ENCODE data around the gene DKC1. TPM values are rescaled to one million over a fixed set of nuclear protein-coding genes. Genes with fewer than 3 reads are reported as not detected.

Gene DKC1
- total RNA-seq, 1 experiment from 2014 or later = 158 TPM

DNA sequence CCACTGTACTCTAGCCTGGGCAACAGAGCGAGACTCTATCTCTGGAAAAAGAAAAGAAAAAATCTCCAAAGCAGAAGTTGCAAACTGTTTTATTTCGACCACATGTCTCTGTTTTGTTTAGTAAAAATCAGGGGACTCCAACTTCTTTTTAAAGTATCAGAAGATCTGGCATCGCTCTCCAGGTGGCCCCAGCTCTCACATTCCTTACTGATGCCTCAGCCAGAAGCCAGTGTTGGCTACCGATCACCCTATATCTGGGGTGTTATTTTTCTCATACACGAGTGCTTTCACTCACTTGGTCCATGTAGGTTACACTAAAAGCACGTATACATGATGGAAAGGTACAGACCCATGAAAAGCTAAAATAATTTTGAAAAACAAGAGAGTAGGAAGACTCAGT is 34.3 kb downstream of the DKC1 start:
- Histone ChIP-seq H3K4me1 (ENCODE audit: insufficient read depth, low read length, poor library complexity, severe bottlenecking) (peaks cover 10% of the 10 kb centered on the region), H3K27me3 (replicated peaks; ENCODE audit: insufficient read depth, low read depth, low read length, poor library complexity) (no peaks in the 10 kb centered on the region), H3K9me3 (ENCODE audit: low read depth, low read length, poor library complexity, severe bottlenecking) (no peaks in the 10 kb centered on the region), H3K27ac (ENCODE audit: low read depth, low read length, poor library complexity, severe bottlenecking) (no peak overlapping the region), H3K4me3 (ENCODE audit: low read depth, low read length, poor library complexity, severe bottlenecking) (no peak overlapping the region), H3K36me3 (ENCODE audit: insufficient read depth, low read length, poor library complexity, severe bottlenecking) (no peaks in the 10 kb centered on the region)
- BruUV-seq (replicated peaks) = no TSS peak
- no peak for DNase-seq (ENCODE audit: low spot score)
- intact Hi-C loops (cut with micrococcal nuclease; ENCODE audit: unreplicated experiment) = no loop called here
- no peak for TF ChIP-seq EZH2 (IDR thresholded peaks at IDR 0.05; ENCODE audit: borderline replicate concordance, low read depth, low read length, poor library complexity, severe bottlenecking)
- ChIA-PET CTCF (no interaction called here), POLR2A (ENCODE audit: low non-redundant PET) (no interaction called here)

DNA sequence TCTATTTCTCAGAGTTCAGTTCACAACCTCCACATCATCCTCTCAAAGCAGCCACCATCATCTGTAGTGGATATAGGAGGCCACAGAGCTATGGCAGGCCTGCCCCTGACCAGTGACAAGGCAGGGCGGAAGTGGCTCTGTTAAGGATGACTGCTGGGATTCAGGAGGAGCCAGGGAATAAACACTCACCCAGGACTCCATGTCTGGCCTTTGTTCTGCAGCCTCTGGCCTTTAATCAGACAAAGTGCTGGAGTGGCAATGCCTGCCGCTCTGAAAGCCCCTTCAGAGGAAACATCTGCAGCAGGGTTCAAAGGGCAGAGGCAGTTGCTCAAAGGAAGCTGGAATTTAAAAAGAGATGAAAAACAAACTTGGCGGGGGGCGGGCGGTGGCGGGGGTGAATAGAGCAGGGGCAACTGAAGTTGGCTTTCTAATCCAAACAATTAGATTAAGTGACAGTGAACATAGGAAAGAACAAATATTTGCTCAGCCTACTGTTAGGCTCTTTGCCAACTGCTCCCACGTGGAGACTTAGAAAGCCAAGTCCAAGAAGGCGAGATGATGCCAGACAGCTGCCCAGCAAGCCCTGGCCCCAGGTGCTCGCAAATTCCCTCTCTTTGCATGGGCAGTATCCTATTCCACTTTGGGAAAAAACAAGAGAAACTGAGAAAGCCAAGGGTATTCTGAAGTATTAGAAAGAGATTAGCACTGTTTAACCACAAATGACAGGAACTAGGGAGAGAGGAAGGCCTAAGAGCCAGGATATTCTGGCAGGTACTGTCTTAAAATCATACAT is 37.1 kb downstream of the DKC1 start:
- Histone ChIP-seq H3K9me3 (ENCODE audit: low read depth, low read length, poor library complexity, severe bottlenecking) (no peaks in the 10 kb centered on the region), H3K36me3 (ENCODE audit: insufficient read depth, low read length, poor library complexity, severe bottlenecking) (no peaks in the 10 kb centered on the region), H3K27ac (ENCODE audit: low read depth, low read length, poor library complexity, severe bottlenecking) (no peak overlapping the region), H3K27me3 (replicated peaks; ENCODE audit: insufficient read depth, low read depth, low read length, poor library complexity) (no peaks in the 10 kb centered on the region), H3K4me1 (ENCODE audit: insufficient read depth, low read length, poor library complexity, severe bottlenecking) (peaks cover 10% of the 10 kb centered on the region), H3K4me3 (ENCODE audit: low read depth, low read length, poor library complexity, severe bottlenecking) (no peak overlapping the region)
- BruUV-seq (replicated peaks) = no TSS peak
- ChIA-PET CTCF (no interaction called here), POLR2A (ENCODE audit: low non-redundant PET) (no interaction called here)
- intact Hi-C loops (cut with micrococcal nuclease; ENCODE audit: unreplicated experiment) = no loop called here
- DNase-seq (ENCODE audit: low spot score) = peak; percentile 5
- no peak for TF ChIP-seq EZH2 (IDR thresholded peaks at IDR 0.05; ENCODE audit: borderline replicate concordance, low read depth, low read length, poor library complexity, severe bottlenecking)
- TF ChIP-seq, protein P1, sequence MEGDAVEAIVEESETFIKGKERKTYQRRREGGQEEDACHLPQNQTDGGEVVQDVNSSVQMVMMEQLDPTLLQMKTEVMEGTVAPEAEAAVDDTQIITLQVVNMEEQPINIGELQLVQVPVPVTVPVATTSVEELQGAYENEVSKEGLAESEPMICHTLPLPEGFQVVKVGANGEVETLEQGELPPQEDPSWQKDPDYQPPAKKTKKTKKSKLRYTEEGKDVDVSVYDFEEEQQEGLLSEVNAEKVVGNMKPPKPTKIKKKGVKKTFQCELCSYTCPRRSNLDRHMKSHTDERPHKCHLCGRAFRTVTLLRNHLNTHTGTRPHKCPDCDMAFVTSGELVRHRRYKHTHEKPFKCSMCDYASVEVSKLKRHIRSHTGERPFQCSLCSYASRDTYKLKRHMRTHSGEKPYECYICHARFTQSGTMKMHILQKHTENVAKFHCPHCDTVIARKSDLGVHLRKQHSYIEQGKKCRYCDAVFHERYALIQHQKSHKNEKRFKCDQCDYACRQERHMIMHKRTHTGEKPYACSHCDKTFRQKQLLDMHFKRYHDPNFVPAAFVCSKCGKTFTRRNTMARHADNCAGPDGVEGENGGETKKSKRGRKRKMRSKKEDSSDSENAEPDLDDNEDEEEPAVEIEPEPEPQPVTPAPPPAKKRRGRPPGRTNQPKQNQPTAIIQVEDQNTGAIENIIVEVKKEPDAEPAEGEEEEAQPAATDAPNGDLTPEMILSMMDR (conservative IDR thresholded peaks at IDR 0.05; ENCODE audit: low read depth, low read length) = no peak

DNA sequence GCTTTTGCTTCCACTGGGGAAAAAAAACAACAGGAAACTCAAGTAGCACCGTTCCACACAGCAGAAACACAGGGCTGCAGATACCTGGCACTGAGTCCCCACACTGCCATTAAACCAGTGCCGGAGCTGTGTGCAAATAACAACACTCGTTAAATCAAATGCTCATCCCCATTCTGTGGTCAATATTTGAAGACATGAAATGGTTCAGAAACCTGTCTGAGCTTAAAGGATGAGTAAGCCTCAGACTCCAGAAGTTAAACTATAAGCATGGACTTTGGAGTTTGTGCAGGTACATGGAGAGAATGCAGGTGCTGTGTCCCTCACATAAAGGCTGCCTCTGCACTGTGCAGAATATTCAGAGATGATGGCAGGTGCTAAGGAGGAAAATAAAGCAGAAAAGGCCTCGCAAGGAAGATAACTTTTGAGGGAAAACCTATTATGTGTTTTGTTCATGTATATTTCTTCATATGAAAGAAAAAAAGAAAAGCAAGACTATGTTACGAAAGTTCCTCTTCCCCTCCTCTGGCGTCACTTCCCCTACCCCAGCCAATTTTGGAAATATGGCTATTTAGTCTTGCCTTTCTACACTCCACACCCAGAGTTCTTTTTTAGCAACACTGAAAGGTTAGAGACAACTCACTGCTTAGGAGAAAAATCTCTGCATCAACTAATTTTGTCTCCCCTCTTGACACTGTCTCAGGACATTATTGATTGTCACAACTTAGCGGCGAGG is 38.0 kb downstream of the DKC1 start:
- ChIA-PET CTCF (no interaction called here), POLR2A (ENCODE audit: low non-redundant PET) (no interaction called here)
- Histone ChIP-seq H3K4me3 (ENCODE audit: low read depth, low read length, poor library complexity, severe bottlenecking) (no peak overlapping the region), H3K9me3 (ENCODE audit: low read depth, low read length, poor library complexity, severe bottlenecking) (no peaks in the 10 kb centered on the region), H3K36me3 (ENCODE audit: insufficient read depth, low read length, poor library complexity, severe bottlenecking) (no peaks in the 10 kb centered on the region), H3K4me1 (ENCODE audit: insufficient read depth, low read length, poor library complexity, severe bottlenecking) (peaks cover 10% of the 10 kb centered on the region), H3K27me3 (replicated peaks; ENCODE audit: insufficient read depth, low read depth, low read length, poor library complexity) (no peaks in the 10 kb centered on the region), H3K27ac (ENCODE audit: low read depth, low read length, poor library complexity, severe bottlenecking) (no peak overlapping the region)
- no peak for DNase-seq (ENCODE audit: low spot score)
- TF ChIP-seq, protein P1 (conservative IDR thresholded peaks at IDR 0.05; ENCODE audit: low read depth, low read length) = no peak
- TF ChIP-seq EZH2 (IDR thresholded peaks at IDR 0.05; ENCODE audit: borderline replicate concordance, low read depth, low read length, poor library complexity, severe bottlenecking) = no peak
- intact Hi-C loops (cut with micrococcal nuclease; ENCODE audit: unreplicated experiment) = no loop called here
- BruUV-seq (replicated peaks) = no TSS peak
